Ishikawa (cell line): ENCODE data around the gene MAML2.
A peak's percentile ranks its signal among the peaks of the same experiment; 100 is the strongest.

Experiments
- CEBPB ChIP-seq: IDR thresholded peaks from 2 replicates; pipeline ENCODE4 v1.6.1; 2012
- CREB1 ChIP-seq: IDR thresholded peaks from 2 replicates; pipeline ENCODE4 v1.6.1; 2012; ENCODE audit warnings: low read depth
- EGR1 ChIP-seq: IDR thresholded peaks from 2 replicates; pipeline ENCODE4 v1.6.1; 2012
- EP300 ChIP-seq: IDR thresholded peaks from 2 replicates; pipeline ENCODE4 v1.6.1; 2012; ENCODE audit warnings: borderline replicate concordance
- FOXM1 ChIP-seq: IDR thresholded peaks from 2 replicates; pipeline ENCODE4 v1.6.1; 2012; ENCODE audit warnings: low read depth, borderline replicate concordance
- NFIC ChIP-seq: IDR thresholded peaks from 2 replicates; pipeline ENCODE4 v1.6.1; 2012
- RAD21 ChIP-seq: IDR thresholded peaks from 2 replicates; pipeline ENCODE4 v1.6.1; 2012; ENCODE audit warnings: low read depth
- TAF1 ChIP-seq: IDR thresholded peaks from 2 replicates; pipeline ENCODE4 v1.6.1; 2012; ENCODE audit warnings: low read depth, mild to moderate bottlenecking
- TCF12 ChIP-seq: IDR thresholded peaks from 2 replicates; pipeline ENCODE4 v1.6.1; 2012; ENCODE audit warnings: low read depth
- TEAD4 ChIP-seq: IDR thresholded peaks from 2 replicates; pipeline ENCODE4 v1.6.1; 2012
- YY1 ChIP-seq: IDR thresholded peaks from 2 replicates; pipeline ENCODE4 v1.6.1; 2012; ENCODE audit warnings: low read depth
- ZBTB7A ChIP-seq: IDR thresholded peaks from 2 replicates; pipeline ENCODE4 v1.6.1; 2012; ENCODE audit warnings: low read depth
- TF ChIP-seq, protein P1 (sequence below): IDR thresholded peaks from 2 replicates; pipeline ENCODE4 v1.6.1; 2012
- TF ChIP-seq, protein P2 (sequence below): IDR thresholded peaks from 2 replicates; pipeline ENCODE4 v1.6.1; 2012
- TF ChIP-seq, protein P3 (sequence below): IDR thresholded peaks from 2 replicates; pipeline ENCODE4 v1.6.1; 2012; ENCODE audit warnings: low read depth, mild to moderate bottlenecking

The MAML2 gene

DNA sequence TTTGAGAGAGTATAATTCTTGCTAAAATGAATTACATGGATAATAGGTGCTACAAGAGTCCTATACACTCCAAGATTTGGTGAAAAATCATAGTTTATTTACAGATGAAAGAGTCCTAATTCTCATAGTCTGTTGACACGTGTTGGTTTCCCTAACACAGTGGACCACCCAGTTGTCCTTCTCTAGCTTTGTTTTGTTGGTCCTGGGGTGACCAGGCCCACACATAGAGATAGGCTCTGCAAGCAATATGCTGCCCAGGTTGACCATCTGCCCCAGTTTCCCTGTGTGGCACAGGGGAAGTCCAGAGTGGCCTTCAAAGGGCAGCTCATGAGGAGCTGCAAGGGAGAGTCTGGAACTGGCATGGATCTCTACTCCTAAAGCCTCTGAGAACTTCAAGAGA, 184.9 kb downstream of the MAML2 start:
- TF ChIP-seq YY1 (no peak), TCF12 (no peak), EP300 (no peak), TEAD4 (no peak), CEBPB (no peak), ZBTB7A (no peak), TAF1 (no peak), FOXM1 (no peak), EGR1 (no peak), CREB1 (no peak), NFIC (no peak), RAD21 (no peak)
- TF ChIP-seq, protein P1, sequence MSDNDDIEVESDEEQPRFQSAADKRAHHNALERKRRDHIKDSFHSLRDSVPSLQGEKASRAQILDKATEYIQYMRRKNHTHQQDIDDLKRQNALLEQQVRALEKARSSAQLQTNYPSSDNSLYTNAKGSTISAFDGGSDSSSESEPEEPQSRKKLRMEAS: no peak
- TF ChIP-seq, protein P2, sequence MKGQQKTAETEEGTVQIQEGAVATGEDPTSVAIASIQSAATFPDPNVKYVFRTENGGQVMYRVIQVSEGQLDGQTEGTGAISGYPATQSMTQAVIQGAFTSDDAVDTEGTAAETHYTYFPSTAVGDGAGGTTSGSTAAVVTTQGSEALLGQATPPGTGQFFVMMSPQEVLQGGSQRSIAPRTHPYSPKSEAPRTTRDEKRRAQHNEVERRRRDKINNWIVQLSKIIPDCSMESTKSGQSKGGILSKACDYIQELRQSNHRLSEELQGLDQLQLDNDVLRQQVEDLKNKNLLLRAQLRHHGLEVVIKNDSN: no peak
- TF ChIP-seq, protein P3, sequence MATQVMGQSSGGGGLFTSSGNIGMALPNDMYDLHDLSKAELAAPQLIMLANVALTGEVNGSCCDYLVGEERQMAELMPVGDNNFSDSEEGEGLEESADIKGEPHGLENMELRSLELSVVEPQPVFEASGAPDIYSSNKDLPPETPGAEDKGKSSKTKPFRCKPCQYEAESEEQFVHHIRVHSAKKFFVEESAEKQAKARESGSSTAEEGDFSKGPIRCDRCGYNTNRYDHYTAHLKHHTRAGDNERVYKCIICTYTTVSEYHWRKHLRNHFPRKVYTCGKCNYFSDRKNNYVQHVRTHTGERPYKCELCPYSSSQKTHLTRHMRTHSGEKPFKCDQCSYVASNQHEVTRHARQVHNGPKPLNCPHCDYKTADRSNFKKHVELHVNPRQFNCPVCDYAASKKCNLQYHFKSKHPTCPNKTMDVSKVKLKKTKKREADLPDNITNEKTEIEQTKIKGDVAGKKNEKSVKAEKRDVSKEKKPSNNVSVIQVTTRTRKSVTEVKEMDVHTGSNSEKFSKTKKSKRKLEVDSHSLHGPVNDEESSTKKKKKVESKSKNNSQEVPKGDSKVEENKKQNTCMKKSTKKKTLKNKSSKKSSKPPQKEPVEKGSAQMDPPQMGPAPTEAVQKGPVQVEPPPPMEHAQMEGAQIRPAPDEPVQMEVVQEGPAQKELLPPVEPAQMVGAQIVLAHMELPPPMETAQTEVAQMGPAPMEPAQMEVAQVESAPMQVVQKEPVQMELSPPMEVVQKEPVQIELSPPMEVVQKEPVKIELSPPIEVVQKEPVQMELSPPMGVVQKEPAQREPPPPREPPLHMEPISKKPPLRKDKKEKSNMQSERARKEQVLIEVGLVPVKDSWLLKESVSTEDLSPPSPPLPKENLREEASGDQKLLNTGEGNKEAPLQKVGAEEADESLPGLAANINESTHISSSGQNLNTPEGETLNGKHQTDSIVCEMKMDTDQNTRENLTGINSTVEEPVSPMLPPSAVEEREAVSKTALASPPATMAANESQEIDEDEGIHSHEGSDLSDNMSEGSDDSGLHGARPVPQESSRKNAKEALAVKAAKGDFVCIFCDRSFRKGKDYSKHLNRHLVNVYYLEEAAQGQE: no peak

DNA sequence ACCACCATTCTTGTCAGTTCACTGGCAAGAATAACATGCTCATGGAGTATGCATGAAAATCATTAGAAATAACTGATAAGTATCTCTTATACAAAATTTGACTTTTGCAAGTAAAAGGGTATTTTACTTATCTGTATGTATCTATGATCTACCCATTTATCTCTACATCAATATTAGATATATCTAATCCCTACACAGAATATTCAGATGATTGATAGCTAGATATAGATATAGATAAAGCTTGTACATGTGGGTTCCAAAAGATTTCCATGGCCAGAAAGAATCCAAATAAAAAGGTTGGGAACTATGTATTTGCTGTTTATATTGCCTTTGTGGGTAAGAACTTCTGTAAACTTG, 185.5 kb downstream of the MAML2 start:
- TF ChIP-seq FOXM1: no peak
- no peak for TF ChIP-seq EGR1
- TF ChIP-seq TCF12: no peak
- no peak for TF ChIP-seq CEBPB
- TF ChIP-seq YY1: no peak
- no peak for TF ChIP-seq RAD21
- TF ChIP-seq, protein P2: no peak
- no peak for TF ChIP-seq CREB1
- no peak for TF ChIP-seq TAF1
- TF ChIP-seq NFIC: no peak; the same call in 1 of the 2 replicates

DNA sequence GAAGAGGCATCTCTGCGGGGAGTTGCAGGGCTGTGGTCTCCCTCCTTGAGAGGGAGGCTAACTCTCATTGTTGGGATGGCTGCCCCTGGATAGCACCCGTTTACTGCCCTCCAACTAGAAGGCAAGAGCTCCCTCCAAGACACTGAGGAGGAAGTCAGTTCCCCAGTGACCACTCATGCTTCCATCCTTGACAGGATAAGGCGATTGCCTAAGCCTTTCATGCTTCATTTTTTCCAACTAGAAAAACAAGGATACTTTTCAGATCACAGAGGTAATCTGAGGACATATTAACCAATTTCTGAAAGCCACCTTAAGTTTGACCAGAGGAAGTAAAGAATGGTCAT, 186.6 kb downstream of the MAML2 start:
- TF ChIP-seq YY1 (no peak), CEBPB (no peak), EGR1 (no peak), FOXM1 (no peak), RAD21 (no peak), TEAD4 (no peak), TAF1 (no peak), CREB1 (no peak), TCF12 (no peak), EP300 (no peak), ZBTB7A (no peak)
- TF ChIP-seq, protein P3: no peak
- TF ChIP-seq, protein P1: no peak
- TF ChIP-seq, protein P2: no peak

DNA sequence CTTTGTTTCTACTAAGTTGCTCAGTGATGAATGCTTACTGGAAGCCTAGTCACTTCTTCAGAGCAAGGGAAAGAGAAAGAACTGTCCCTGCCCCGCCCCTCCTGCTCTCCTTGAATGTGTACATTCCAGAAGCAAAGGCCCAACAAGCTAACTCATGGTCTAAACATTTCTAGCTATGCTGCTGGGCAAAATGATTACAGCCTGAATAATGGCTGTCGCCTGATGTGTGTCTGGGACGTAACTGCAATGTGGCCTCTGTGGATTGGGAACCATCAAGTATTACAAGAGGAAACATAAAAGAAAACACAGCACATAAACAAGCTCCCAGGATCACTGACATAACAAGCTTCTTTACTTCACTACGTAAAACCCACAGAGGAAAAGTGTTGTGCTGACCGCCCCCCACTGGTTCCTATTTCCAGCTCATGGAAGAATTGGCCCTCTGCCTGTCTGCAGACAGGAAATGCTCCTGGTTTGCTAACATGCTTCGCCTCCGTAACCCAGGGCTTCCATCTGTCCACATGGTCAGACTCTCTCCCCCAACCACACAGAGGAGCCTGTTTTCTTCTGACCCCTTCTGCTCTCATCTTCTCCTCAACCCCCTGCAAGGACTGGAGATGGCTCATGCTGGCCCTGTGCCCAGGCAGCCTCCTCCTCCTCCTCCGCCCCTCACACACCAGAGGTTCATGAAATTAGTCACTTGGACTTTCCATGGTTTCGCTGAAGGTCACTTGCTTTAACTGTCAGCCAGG, 187.2 kb downstream of the MAML2 start:
- TF ChIP-seq, protein P1: 0 out of 2 replicates have a peak, but pooled peaks have one; percentile 51
- TF ChIP-seq ZBTB7A: no peak
- no peak for TF ChIP-seq EP300
- no peak for TF ChIP-seq EGR1
- TF ChIP-seq TEAD4: peak; percentile 60
- TF ChIP-seq YY1: no peak
- TF ChIP-seq FOXM1: no peak
- TF ChIP-seq CREB1: no peak
- peak; percentile 74 for TF ChIP-seq NFIC

DNA sequence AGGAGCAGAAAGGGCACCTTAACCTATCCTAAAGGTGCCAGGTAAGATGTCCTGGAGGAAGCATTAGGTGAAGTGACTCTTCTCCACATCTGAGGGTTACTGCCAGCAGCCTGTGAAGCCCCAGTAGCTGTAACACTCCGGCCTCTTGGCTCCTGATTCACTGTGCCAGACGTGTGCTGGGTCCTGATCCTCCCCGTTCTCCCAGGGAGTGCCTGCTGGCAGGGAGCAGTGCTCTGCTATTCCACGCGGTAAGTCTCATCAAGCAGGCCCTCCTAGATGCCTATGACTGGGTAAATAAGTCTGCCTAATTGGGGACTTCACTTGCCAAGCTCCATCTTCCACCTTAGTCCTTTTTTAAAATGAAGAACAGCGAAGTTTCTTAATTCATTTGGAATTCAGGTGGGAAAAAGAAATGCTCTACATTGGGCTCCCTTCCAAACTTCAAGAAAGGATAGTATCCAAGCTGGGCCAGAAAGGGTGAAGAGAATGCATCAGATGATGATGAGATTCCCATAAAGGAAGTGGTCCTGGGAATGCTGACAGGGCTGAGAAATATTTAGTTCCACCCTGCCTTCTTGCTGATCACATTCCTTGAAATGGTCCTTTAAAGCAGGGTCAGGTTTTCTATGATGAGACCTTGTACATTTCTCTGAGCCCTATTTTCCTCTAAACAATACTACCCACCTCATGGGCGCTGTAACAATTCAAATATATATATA, 188.0 kb downstream of the MAML2 start:
- TF ChIP-seq, protein P3: no peak
- TF ChIP-seq, protein P2: no peak
- TF ChIP-seq TEAD4 (no peak), YY1 (no peak), EGR1 (no peak), RAD21 (no peak), NFIC (no peak), EP300 (no peak), TCF12 (no peak), CEBPB (no peak), FOXM1 (no peak), TAF1 (no peak)
- TF ChIP-seq, protein P1: no peak
